Endothelial cell of umbilical vein (primary cell): Measurements from ENCODE around the gene MBOAT1. TPM values are rescaled to one million over a fixed set of nuclear protein-coding genes. Genes with fewer than 3 reads are reported as not detected.

Experiments used
- BruUV-seq: library from RNA; stranded (reverse); fragments of 400-500 nt; replicated peaks from 2 replicates; lab custom pipeline; 2021; lab: Mats Ljungman, UMichigan
- CTCF ChIA-PET: fragments of 300-600, 350-600 bp; sonication (Branson Sonifier 250); formaldehyde crosslinking; loops from one replicate; lab custom pipeline; 2021; ENCODE audit warnings: antibody characterized with exemption, inconsistent platforms; lab: Charles Lee
- POLR2A ChIA-PET: fragments of 300-600, 350-600 bp; sonication (Branson Sonifier 250); formaldehyde crosslinking; loops from one replicate; lab custom pipeline; 2021; ENCODE audit warnings: antibody characterized with exemption, inconsistent platforms; lab: Charles Lee
- DNase-seq: peaks from one replicate; pipeline ENCODE4 v3.0.0-alpha.2; 2011; ENCODE audit warnings: low read depth, low spot score
- FAIRE-seq: peaks from 2 replicates; lab custom pipeline; 2011; peaks lifted over from hg19 to GRCh38; lab: Jason Lieb, UNC
- H2AFZ ChIP-seq: 2 replicates; pipeline ENCODE4 v1.6.0; 2012; ENCODE audit warnings: low read depth, low read length, control low read depth, inconsistent platforms
- H3K27ac ChIP-seq: 2 replicates; pipeline ENCODE4 v1.5.1; 2011; ENCODE audit warnings: low read depth, mild to moderate bottlenecking, control low read depth, low read length, moderate library complexity; ENCODE audit not compliant: insufficient read depth
- H3K27me3 ChIP-seq, 2 experiments: 2 replicates each; pipeline versions ENCODE4 v1.6.0 to v1.6.1; 2011; ENCODE audit warnings: low read length in 2 of 2, mixed read lengths in 1 of 2; ENCODE audit not compliant: control insufficient read depth in 2 of 2, insufficient read depth in 2 of 2
- H3K36me3 ChIP-seq, 2 experiments: 2 replicates in 1 of 2; 3 replicates in 1 of 2; pipeline ENCODE4 v1.5.1; 2011; ENCODE audit warnings: low read length in 2 of 2, mild to moderate bottlenecking in 1 of 2, moderate library complexity in 1 of 2; ENCODE audit not compliant: control insufficient read depth in 2 of 2, insufficient read depth in 2 of 2; ENCODE audit errors: extremely low read depth in 1 of 2
- H3K4me1 ChIP-seq: 3 replicates; pipeline ENCODE4 v1.5.1; 2011; ENCODE audit warnings: mild to moderate bottlenecking, low read length; ENCODE audit not compliant: control insufficient read depth, insufficient read depth; ENCODE audit errors: extremely low read depth
- H3K4me2 ChIP-seq: 2 replicates; pipeline ENCODE4 v1.6.1; 2011; ENCODE audit warnings: low read length, control low read depth, mixed read lengths; ENCODE audit not compliant: insufficient read depth
- H3K4me3 ChIP-seq, 3 experiments: fragments of 200-600 bp in 1 of 3; sonication (generic), shearing (Covaris generic) in 1 of 3; replicated peaks in 1 of 3; 2 replicates each; pipeline ENCODE4 v1.5.1; 2011 to 2016; ENCODE audit warnings: control low read depth in 3 of 3, low read length in 3 of 3, mild to moderate bottlenecking in 2 of 3, inconsistent platforms in 1 of 3, low read depth in 1 of 3, moderate library complexity in 1 of 3; ENCODE audit not compliant: insufficient read depth in 1 of 3
- H3K79me2 ChIP-seq: 2 replicates; pipeline ENCODE4 v1.6.0; 2012; ENCODE audit warnings: low read length, inconsistent platforms; ENCODE audit not compliant: control insufficient read depth, insufficient read depth
- H3K9ac ChIP-seq: replicated peaks from 2 replicates; pipeline ENCODE3; 2011; ENCODE audit warnings: low read length, control low read depth; ENCODE audit not compliant: insufficient read depth; ENCODE audit errors: extremely low read depth
- H3K9me1 ChIP-seq: replicated peaks from 3 replicates; pipeline ENCODE4 v1.6.0; 2011; ENCODE audit warnings: mild to moderate bottlenecking, low read length; ENCODE audit not compliant: control insufficient read depth, insufficient read depth; ENCODE audit errors: extremely low read depth
- H3K9me3 ChIP-seq: replicated peaks from 2 replicates; pipeline ENCODE4 v1.5.1; 2012; ENCODE audit warnings: low read length, inconsistent platforms; ENCODE audit not compliant: control insufficient read depth, insufficient read depth
- H4K20me1 ChIP-seq: replicated peaks from 2 replicates; pipeline ENCODE3; 2011; ENCODE audit warnings: mild to moderate bottlenecking, low read length; ENCODE audit not compliant: control insufficient read depth, insufficient read depth; ENCODE audit errors: extremely low read depth
- CTCF ChIP-seq, 2 donors: IDR thresholded peaks; 1 replicate in 1 of 2; 2 replicates in 1 of 2; pipeline ENCODE4 v1.5.1; 2011; ENCODE audit warnings: low read length in 2 of 2, mild to moderate bottlenecking in 2 of 2, moderate library complexity in 2 of 2, control low read depth in 1 of 2, inconsistent platforms in 1 of 2, low read depth in 1 of 2; ENCODE audit not compliant: insufficient read depth in 1 of 2; ENCODE audit errors: extremely low read depth in 1 of 2
- EZH2 ChIP-seq: IDR thresholded peaks from 2 replicates; pipeline ENCODE4 v1.6.1; 2012; ENCODE audit warnings: borderline replicate concordance, low read depth, mild to moderate bottlenecking, moderate library complexity, low read length, inconsistent platforms; ENCODE audit not compliant: severe bottlenecking
- GATA2 ChIP-seq: IDR thresholded peaks from 2 replicates; pipeline ENCODE4 v1.7.0; 2011; ENCODE audit warnings: low read depth, mild to moderate bottlenecking, moderate library complexity, mixed read lengths, low read length; ENCODE audit not compliant: insufficient read length, insufficient read depth
- MAX ChIP-seq: IDR thresholded peaks from 2 replicates; pipeline ENCODE4 v1.6.1; 2011; ENCODE audit not compliant: insufficient read depth, insufficient read length
- POLR2A ChIP-seq: IDR thresholded peaks from 2 replicates; pipeline ENCODE4 v1.6.1; 2012; ENCODE audit warnings: low read depth, mild to moderate bottlenecking, control low read depth, low read length
- POLR2AphosphoS5 ChIP-seq: IDR thresholded peaks from 2 replicates; pipeline ENCODE4 v1.6.1; 2012; ENCODE audit warnings: low read depth, mild to moderate bottlenecking, control low read depth, low read length, moderate library complexity; ENCODE audit not compliant: insufficient read depth
- dilution Hi-C: fragments of 300-500 bp; cut with MboI; formaldehyde crosslinking; loops from one replicate; pipeline ENCODE4 v1.15.0; 2019; ENCODE audit warnings: low sequenced_read_pairs; ENCODE audit not compliant: extremely low pct_ligation_motif_present
- intact Hi-C: fragments of 100-400 bp; cut with micrococcal nuclease; formaldehyde crosslinking; loops from one replicate; pipeline ENCODE4 v1.10.0; 2022
- polyA plus RNA-seq, 4 experiments: library from polyadenylated mRNA; depleted of rRNA in 3 of 4; stranded (reverse) in 3 of 4; unstranded in 1 of 4; fragments of >200 nt; gene quantifications; 2 replicates each; pipeline versions ENCODE4 v1.2.1 to v1.2.3, GENCODE V29; 2011 to 2012; ENCODE audit warnings: missing spikeins in 1 of 4
- total RNA-seq: library from RNA; stranded (reverse); gene quantifications from 2 replicates; pipeline ENCODE4 v1.2.3, GENCODE V29; 2021

MBOAT1 gene
- total and polyA plus RNA-seq, 2 donors (not counting 3 experiments of a cell fraction or from before 2014, with no cell fraction given) = 2.1 to 5.4 TPM

DNA sequence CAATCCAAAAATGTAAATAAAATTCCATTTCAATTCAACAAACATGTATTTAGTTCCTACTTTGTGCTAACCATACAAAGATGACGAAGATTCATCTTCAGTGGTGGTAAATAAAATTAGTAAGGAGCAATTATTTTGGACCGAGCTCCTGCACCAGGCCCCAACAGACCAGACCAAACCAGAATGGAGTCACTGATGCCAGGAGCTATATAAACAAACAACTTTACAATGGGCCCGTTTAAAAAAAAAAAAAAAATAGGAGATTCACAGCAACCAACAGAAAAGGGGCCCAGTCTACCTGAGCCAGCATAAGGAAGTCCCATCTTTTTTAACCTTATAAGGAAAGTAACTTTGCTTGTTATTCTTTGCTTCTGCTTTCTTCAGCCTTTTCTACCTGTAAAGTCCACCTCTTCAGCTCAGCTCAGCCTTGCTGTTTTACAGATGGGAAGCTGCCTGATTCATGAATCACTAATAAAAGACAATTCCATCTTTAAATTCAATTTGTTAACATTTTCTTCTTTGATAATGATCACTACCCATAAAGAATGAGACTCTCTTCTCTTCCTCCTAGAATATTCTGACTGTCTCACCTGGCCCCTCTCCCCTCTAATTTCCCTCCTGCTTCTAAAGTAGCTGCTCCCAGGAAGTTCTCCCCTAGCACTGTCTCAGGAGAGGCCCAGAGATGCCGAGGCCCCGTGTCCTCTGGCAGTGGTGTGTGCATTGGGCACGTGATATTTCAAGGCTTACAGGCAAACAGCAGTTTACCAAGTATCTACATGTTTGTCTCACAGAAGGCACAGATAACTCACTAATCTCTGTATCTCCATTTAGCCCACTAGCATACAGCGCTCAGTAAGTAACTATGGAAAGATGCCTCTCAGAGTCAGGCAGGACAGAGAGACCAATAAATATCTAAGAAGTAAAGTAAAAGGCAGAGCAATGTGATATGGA lies 8.4 kb downstream of the MBOAT1 start:
- H3K27me3 ChIP-seq = no peaks in the 10 kb centered on the region
- H3K79me2 ChIP-seq = no peaks in the 10 kb centered on the region
- no TSS peak for BruUV-seq
- TF ChIP-seq POLR2A (no peak), CTCF (IDR thresholded peaks at IDR 0.05; ENCODE audit: extremely low read depth in 1 of 2, insufficient read depth in 1 of 2, low read depth in 1 of 2, low read length in 2 of 2) (no peak), EZH2 (no peak), MAX (no peak), POLR2AphosphoS5 (no peak), GATA2 (no peak)
- H4K20me1 ChIP-seq = no peaks in the 10 kb centered on the region
- no peak overlapping the region for H2AFZ ChIP-seq
- no peaks in the 10 kb centered on the region for H3K4me1 ChIP-seq
- intact Hi-C loops = no loop called here
- H3K4me3 ChIP-seq = no peak overlapping the region
- dilution Hi-C loops = no loop called here
- H3K27ac ChIP-seq = no peak overlapping the region
- no peaks in the 10 kb centered on the region for H3K9me1 ChIP-seq
- POLR2A ChIA-PET = no interaction called here
- no peaks in the 10 kb centered on the region for H3K36me3 ChIP-seq
- no peak overlapping the region for H3K4me2 ChIP-seq
- no peak for DNase-seq
- H3K9ac ChIP-seq = no peak overlapping the region
- H3K9me3 ChIP-seq = no peaks in the 10 kb centered on the region
- FAIRE-seq = no peak
- CTCF ChIA-PET = interaction anchor here (0.8 to 1.5 kb wide), 2 partner anchors 9 to 77 kb away, joined by 3 read pairs; partner anchors contain the start of gene MBOAT1
